GM12874 (cell line): Measurements from ENCODE around the gene RAMACL.

ENCODE experiments used
- CTCF ChIP-seq: IDR thresholded peaks from 2 replicates; pipeline ENCODE4 v1.5.1; 2011; ENCODE audit warnings: low read depth, mild to moderate bottlenecking, control low read depth, low read length, moderate library complexity; ENCODE audit not compliant: insufficient read depth

Gene RAMACL

GRCh38 chr6:166560222-166560621, 26.3 kb downstream of the RAMACL start:
- TF ChIP-seq CTCF: no peak

- no peak for TF ChIP-seq CTCF
Observed at GRCh38 chr6:166559662-166560061, 26.8 kb downstream of the RAMACL start.

GRCh38 chr6:166559211-166559610, 27.3 kb downstream of the RAMACL start:
- no peak for TF ChIP-seq CTCF

- TF ChIP-seq CTCF: no peak
Observed at GRCh38 chr6:166558156-166559005, 28.1 kb downstream of the RAMACL start.

GRCh38 chr6:166556863-166557322, 29.6 kb downstream of the RAMACL start:
- TF ChIP-seq CTCF: no peak

GRCh38 chr6:166556336-166556735, 30.1 kb downstream of the RAMACL start:
- TF ChIP-seq CTCF: no peak

GRCh38 chr6:166555086-166555485, 31.4 kb downstream of the RAMACL start:
- no peak for TF ChIP-seq CTCF
